ENCODE measurements around the gene NEUROG1. TPM values are rescaled to one million over a fixed set of nuclear protein-coding genes. Genes with fewer than 3 reads are reported as not detected.

Gene NEUROG1
- total and polyA plus RNA-seq, 10 of the 15 experiments (the other 5 are each of a cell fraction or from before 2014, with no cell fraction given) = not detected

GRCh38 chr5:135487037-135487395 is 48.7 kb downstream of the NEUROG1 start:
- H3K4me3 ChIP-seq = no peak overlapping the region
- ChIA-PET CTCF (interaction anchor here (1.1 to 1.9 kb wide), 2 partner anchors 24 to 65 kb away, joined by 4 read pairs; no protein-coding TSS in a partner anchor), RAD21 (ENCODE audit: unreplicated experiment) (no interaction called here), SMC1A (ENCODE audit: uncharacterized antibody, unreplicated experiment) (no interaction called here), POLR2A (no interaction called here)
- TF ChIP-seq ZSCAN29 (IDR thresholded peaks at IDR 0.05) (no peak), ZNF622 (IDR thresholded peaks at IDR 0.05) (no peak)
- BruUV-seq (replicated peaks) = no TSS peak
- no peaks in the 10 kb centered on the region for H3K36me3 ChIP-seq (ENCODE audit: control insufficient read depth in 2 of 2, insufficient read depth in 2 of 2, low read length in 1 of 2)
- FAIRE-seq = no peak
- no peak overlapping the region for H2AFZ ChIP-seq (ENCODE audit: control insufficient read depth, low read depth, low read length)
- H3K9ac ChIP-seq (ENCODE audit: control insufficient read depth, insufficient read depth, low read length) = no peak overlapping the region
- 0% methylated on average over 1 of the region's 1 CpG for WGBS (ENCODE audit: insufficient coverage, insufficient replicate concordance, low lambda C conversion rate, missing lambda C conversion rate)
- H3K4me1 ChIP-seq (ENCODE audit: control insufficient read depth, insufficient read depth, low read length) = no peaks in the 10 kb centered on the region
- no peak overlapping the region for H3K4me2 ChIP-seq (ENCODE audit: control insufficient read depth, insufficient read depth)
- intact Hi-C loops (cut with micrococcal nuclease; ENCODE audit: unreplicated experiment) = no loop called here
- no peak for DNase-seq (ENCODE audit: low read depth, low spot score)
- in situ Hi-C loops (cut with MboI) = no loop called here
- H4K20me1 ChIP-seq (ENCODE audit: control insufficient read depth, insufficient read depth) = no peaks in the 10 kb centered on the region; the same call in 1 of the 2 replicates
- no peak overlapping the region for H3K27ac ChIP-seq (ENCODE audit: control insufficient read depth, insufficient read depth)
- peaks cover 6 to 17% of the 10 kb centered on the region in 2 experiments; a peak in 3 of 4 replicates for H3K27me3 ChIP-seq (replicated peaks in 1 of 2; ENCODE audit: control insufficient read depth in 2 of 2, insufficient read depth in 2 of 2, low read length in 1 of 2)
- no peaks in the 10 kb centered on the region for H3K9me3 ChIP-seq (replicated peaks; ENCODE audit: control insufficient read depth, insufficient read depth, low read length)
- ATAC-seq = no peak
- no peaks in the 10 kb centered on the region for H3K79me2 ChIP-seq (ENCODE audit: control insufficient read depth, insufficient read depth, low read length)

GRCh38 chr5:135486131-135487036 is 49.4 kb downstream of the NEUROG1 start:
- no peak for FAIRE-seq
- Histone ChIP-seq H3K4me2 (ENCODE audit: control insufficient read depth, insufficient read depth) (no peak overlapping the region), H3K79me2 (ENCODE audit: control insufficient read depth, insufficient read depth, low read length) (no peaks in the 10 kb centered on the region), H3K27me3 (replicated peaks in 1 of 2; ENCODE audit: control insufficient read depth in 2 of 2, insufficient read depth in 2 of 2, low read length in 1 of 2) (peaks cover 6 to 17% of the 10 kb centered on the region in 2 experiments; a peak in 3 of 4 replicates), H3K9me3 (replicated peaks; ENCODE audit: control insufficient read depth, insufficient read depth, low read length) (no peaks in the 10 kb centered on the region), H3K9ac (ENCODE audit: control insufficient read depth, insufficient read depth, low read length) (no peak overlapping the region), H3K4me3 (no peak overlapping the region), H4K20me1 (ENCODE audit: control insufficient read depth, insufficient read depth) (no peaks in the 10 kb centered on the region; the same call in 1 of the 2 replicates), H2AFZ (ENCODE audit: control insufficient read depth, low read depth, low read length) (no peak overlapping the region), H3K36me3 (ENCODE audit: control insufficient read depth in 2 of 2, insufficient read depth in 2 of 2, low read length in 1 of 2) (no peaks in the 10 kb centered on the region), H3K4me1 (ENCODE audit: control insufficient read depth, insufficient read depth, low read length) (no peaks in the 10 kb centered on the region), H3K27ac (ENCODE audit: control insufficient read depth, insufficient read depth) (no peak overlapping the region)
- 34% methylated on average over 13 of the region's 13 CpGs for WGBS (ENCODE audit: insufficient coverage, insufficient replicate concordance, low lambda C conversion rate, missing lambda C conversion rate)
- ChIA-PET CTCF (interaction anchor here (1.1 to 1.9 kb wide), 2 partner anchors 24 to 65 kb away, joined by 4 read pairs; no protein-coding TSS in a partner anchor), SMC1A (ENCODE audit: uncharacterized antibody, unreplicated experiment) (no interaction called here), RAD21 (ENCODE audit: unreplicated experiment) (no interaction called here), POLR2A (no interaction called here)
- no TSS peak for BruUV-seq (replicated peaks)
- no peak for ATAC-seq
- in situ Hi-C loops (cut with MboI) (no loop called here), intact Hi-C loops (cut with micrococcal nuclease; ENCODE audit: unreplicated experiment) (no loop called here)
- DNase-seq (ENCODE audit: low read depth, low spot score) = no peak
- TF ChIP-seq, protein P1, sequence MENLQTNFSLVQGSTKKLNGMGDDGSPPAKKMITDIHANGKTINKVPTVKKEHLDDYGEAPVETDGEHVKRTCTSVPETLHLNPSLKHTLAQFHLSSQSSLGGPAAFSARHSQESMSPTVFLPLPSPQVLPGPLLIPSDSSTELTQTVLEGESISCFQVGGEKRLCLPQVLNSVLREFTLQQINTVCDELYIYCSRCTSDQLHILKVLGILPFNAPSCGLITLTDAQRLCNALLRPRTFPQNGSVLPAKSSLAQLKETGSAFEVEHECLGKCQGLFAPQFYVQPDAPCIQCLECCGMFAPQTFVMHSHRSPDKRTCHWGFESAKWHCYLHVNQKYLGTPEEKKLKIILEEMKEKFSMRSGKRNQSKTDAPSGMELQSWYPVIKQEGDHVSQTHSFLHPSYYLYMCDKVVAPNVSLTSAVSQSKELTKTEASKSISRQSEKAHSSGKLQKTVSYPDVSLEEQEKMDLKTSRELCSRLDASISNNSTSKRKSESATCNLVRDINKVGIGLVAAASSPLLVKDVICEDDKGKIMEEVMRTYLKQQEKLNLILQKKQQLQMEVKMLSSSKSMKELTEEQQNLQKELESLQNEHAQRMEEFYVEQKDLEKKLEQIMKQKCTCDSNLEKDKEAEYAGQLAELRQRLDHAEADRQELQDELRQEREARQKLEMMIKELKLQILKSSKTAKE (IDR thresholded peaks at IDR 0.05; ENCODE audit: low read depth, poor library complexity, severe bottlenecking) = no peak

All from GM12878 (cell line).